Stimulated activated CD4-positive, alpha-beta T cell treated with anti-CD3 and anti-CD28 coated beads, TNF-alpha, amount 100 ng/mL, for 48 hours (primary cell): ENCODE data around the gene ADAM12.

Source experiments
- DNase-seq, 3 donors: peaks; one replicate each; pipeline ENCODE4 v3.0.0-alpha.2; 2020; ENCODE audit warnings: low read depth in 3 of 3

ADAM12 gene

GRCh38 chr10:126214021-126214420 lies 174.3 kb downstream of the ADAM12 start:
- no peak for DNase-seq

- no peak for DNase-seq
Measured at GRCh38 chr10:126212738-126213137, 175.5 kb downstream of the ADAM12 start.

DNA sequence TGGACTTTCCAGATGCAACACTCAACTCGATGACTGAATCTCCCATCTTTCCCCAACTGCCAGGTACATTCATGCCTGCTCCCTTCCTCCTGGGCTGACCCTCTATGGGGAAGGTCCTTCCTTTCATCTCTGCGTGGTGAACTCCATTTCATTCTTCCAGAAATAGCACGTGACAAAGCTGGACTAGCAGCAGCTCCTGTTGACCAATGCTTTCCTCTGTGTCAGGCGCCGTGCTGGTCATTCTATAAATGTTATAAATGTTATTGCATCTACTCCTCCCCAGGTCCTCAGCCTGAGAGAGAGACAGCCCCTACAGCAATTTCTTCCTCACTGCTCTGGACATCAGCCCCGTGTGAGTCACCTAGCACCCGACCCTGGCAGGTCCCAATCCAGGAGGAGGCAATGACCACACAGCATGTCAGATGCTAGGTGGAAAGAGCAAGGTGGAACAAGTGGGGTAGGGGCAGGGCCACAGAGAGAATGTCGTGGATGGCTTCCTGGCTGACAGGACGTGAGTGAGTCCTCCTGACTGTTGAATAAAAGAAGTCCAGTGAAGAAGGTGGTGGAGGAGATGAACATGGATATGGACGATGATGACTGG lies 178.1 kb downstream of the ADAM12 start:
- DNase-seq, result no peak

GRCh38 chr10:126209451-126209850 lies 178.8 kb downstream of the ADAM12 start:
- no peak for DNase-seq

DNA sequence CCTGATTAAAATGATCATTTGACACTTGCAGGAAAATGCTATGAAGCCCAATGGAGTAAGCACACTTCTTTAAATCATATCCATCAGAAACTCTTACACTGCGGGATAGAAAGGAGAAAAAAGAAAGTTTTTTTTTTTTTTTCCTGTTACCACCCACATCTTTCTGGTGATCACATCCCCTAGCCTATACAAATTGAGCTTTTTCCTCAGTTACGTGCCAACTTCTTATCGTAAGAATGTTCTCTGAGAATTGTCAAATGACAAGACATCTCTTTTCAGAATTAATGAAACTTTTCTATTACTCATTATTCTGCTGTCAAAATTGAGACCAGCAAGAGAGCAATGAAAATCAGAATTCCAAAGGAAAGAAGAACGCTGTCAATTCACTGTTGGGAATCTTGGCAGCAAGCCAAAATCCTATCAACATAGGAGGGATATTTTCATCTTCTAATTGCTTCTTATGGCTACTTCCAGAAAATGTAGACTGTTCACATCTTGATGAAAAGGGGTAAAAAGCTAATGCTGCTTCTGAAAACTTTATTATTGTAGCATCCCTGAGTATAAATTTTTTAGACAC lies 179.5 kb downstream of the ADAM12 start:
- no peak for DNase-seq

DNA sequence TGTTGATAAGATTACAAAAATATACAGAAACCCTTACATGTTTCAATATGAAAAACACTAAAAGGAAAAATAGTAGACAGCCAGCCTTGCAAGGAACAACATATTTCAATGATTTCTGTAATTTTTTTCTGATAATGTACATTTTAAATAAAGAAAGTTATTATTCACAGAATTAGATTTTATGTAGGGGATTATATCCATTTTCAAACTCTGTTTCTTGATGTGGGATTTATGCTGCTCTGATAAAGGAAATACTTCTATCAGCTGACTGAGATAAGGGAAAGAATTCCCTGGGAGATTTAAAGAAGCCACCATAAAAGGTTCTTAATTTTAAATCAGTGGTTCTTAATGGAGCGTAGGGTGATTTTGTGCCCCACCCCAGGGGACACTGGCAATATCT lies 180.4 kb downstream of the ADAM12 start:
- no peak for DNase-seq

- no peak for DNase-seq
Measured at GRCh38 chr10:126207313-126207771, 180.9 kb downstream of the ADAM12 start.

- no peak for DNase-seq
Measured at GRCh38 chr10:126205486-126206205, 182.6 kb downstream of the ADAM12 start.

- DNase-seq, result no peak
Measured at GRCh38 chr10:126204320-126204719, 184.0 kb downstream of the ADAM12 start.

DNA sequence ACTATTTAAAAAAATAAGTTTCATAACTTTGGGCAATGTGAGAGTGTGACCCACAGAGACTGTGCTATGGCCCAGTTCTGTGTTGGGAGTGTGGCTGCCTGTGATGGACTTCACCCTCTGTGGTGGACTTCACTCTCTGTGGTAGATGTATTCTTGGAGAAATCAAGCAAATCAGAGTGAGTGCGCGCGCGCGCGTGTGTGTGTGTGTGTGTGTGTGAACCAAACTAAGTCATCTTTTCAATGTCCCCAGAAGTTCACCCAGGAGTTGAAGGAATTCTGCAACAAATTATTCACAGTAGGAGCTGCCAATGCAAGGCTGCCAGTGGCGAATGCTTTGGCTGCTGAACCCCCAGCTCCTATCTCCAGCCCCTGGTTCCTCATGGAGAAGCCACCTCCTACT lies 184.5 kb downstream of the ADAM12 start:
- DNase-seq, result no peak

- DNase-seq, result no peak
Measured at GRCh38 chr10:126201603-126202002, 186.7 kb downstream of the ADAM12 start.

DNA sequence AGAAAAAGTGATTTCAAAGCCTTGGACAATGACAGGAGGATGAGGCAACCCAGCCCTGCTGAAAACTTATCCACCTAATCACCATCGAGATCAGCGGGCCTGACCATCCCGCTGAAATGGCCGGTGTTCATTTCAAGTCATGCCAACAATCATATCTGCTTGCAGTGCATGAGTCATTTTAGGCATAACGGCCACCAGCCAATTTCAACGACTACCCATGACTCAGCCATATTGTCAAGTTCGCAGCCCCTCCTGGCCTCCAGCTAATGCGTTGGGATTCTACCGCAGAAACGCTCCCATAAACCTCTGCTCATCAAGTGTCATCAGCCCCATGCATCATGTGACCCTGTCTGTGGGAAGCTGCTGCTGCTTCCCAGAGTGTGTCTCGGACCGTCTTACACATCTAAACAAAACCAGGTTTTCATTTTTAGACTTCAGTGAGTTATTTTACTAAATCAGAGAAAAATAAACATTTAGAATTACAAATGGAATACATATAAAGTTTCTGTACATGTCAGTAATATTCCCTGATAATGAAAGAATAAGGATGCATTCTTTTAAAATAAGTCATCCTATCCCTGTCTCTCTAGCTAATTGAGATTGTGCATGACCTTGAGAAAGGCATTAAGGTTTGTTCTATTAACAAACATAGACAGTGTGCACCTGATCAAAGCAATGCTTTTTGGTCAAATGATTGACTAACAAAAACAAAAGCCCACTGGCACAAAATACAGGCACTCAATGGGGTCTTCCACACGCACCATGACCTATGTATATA lies 188.9 kb downstream of the ADAM12 start:
- no peak for DNase-seq

DNA sequence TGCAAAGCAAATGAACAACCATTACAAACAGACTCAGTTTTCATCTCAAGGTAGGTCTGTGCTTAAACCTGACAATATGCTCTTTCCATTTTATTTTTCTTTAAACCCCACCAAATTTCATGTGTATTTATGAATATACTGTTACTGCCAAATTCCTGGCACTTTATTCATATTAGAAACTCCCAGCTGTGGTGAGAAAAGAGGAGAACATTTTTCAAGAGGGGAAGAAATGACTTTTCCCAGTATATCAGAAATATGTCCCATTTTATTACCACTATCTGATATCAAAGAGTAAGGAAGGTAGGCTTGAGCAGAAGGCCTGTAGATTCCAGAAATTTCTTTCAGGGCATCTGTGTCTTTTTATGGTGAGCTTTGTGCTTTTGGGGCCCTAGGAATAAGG lies 189.6 kb downstream of the ADAM12 start:
- DNase-seq, result no peak

DNA sequence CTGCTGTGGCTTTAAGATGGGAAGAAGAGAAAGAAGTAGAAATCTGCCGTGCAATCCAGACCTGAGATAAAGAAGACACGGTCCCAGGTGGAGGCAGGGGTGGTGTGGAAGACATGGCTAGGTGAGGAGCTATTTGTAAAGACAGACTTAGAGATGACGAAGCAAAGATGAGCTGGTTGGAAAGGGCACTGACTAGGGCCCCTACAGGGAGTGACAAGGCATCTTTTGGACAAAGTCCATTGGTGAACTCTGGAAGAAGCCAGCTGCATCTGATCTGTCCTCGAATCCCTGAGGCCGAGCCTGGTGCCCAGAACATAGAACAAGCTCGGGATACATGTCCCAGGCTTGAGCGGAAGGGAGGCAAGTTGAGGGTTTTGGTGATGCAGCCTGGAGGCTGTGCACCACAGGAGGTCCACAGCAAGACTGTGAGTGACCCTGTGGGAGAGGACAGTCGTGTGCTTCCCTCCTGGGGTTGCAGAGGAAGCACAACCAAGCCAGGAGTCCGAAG lies 191.2 kb downstream of the ADAM12 start:
- no peak for DNase-seq

DNA sequence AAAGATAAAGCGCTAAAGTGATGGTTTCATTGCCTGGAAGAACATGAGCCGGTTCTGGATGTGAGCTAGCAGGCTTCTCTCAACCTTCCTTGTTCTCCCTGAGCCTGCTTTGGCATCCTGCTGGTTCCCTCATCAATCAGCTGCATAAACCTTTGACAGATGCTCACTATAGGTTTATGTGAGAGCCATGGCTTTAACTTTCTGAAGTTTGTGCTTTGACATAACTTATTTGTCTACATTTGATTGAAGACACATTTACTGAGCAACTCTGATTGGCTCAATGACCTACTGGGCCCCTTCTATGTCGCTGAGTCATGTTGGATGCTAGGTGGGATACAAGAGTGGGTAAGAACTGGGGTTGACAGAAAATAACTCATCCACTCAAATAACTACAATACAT lies 192.0 kb downstream of the ADAM12 start:
- no peak for DNase-seq

DNA sequence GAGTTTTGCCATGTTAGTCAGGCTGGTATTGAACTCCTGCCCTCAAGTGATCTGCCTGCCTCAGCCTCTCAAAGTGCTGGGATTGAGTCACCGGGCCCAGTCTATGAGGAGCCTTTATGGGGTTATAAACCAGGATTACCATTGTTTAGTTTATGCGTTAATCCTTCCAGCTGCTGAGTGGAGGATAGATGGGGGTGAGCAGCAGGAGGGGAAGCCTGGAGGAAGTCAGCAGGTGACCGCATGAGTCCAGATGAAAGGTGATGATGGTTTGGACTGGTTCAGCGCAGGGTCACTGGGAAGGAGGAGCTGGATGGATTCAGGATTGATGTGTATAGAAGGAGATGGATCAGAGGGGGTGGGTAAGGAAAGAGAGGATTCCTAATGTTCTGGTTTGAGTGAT lies 197.1 kb downstream of the ADAM12 start:
- DNase-seq, result no peak

- DNase-seq, result no peak
Measured at GRCh38 chr10:126188679-126189200, 199.5 kb downstream of the ADAM12 start.

GRCh38 chr10:126187399-126187798 lies 200.9 kb downstream of the ADAM12 start:
- no peak for DNase-seq

- DNase-seq, result no peak
Measured at GRCh38 chr10:126186766-126187165, 201.5 kb downstream of the ADAM12 start.

- no peak for DNase-seq
Measured at GRCh38 chr10:126185676-126186447, 202.4 kb downstream of the ADAM12 start.

DNA sequence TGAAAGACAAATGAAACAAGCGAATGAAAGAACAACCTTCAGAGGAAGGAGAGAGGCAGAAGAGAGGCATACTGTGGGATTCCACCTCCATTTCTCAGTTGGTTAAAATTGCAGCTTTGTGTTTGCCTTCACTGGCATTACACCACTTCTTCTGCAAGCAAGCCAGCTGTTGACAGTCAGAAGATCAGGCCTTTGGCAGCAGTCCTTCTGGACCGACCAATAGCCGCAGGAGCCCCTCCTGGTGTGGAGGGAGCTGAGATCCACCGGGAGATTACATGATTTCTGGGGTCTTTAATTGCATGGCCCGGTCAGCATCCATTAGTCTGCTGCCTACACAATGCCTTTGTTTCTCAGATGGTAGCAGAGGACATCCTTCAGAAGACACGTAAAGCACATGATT lies 206.7 kb downstream of the ADAM12 start:
- no peak for DNase-seq
